Activated naive CD4-positive, alpha-beta T cell treated with anti-CD3 and anti-CD28 coated beads for 36 hours (primary cell): ENCODE measurements around the gene GTF3C6. TPM values are rescaled to one million over a fixed set of nuclear protein-coding genes. Genes with fewer than 3 reads are reported as not detected.

Experiments used
- CTCF ChIA-PET: fragments of 350-600 bp; sonication (Branson Sonifier 250); formaldehyde crosslinking; loops from one replicate; lab custom pipeline; 2021; ENCODE audit warnings: antibody characterized with exemption; lab: Charles Lee
- DNase-seq: peaks from one replicate; pipeline ENCODE4 v3.0.0-alpha.2; 2020
- H3K27ac Mint-ChIP-seq: one replicate; pipeline ENCODE4 v1.8.0; 2021; ENCODE audit warnings: mild to moderate bottlenecking, mixed read lengths
- H3K27me3 Mint-ChIP-seq: one replicate; pipeline ENCODE4 v1.8.0; 2021; ENCODE audit warnings: low read depth, mixed read lengths
- H3K36me3 Mint-ChIP-seq: one replicate; pipeline ENCODE4 v1.8.0; 2021; ENCODE audit warnings: low read depth, mixed read lengths
- H3K4me1 Mint-ChIP-seq: one replicate; pipeline ENCODE4 v1.8.0; 2021; ENCODE audit warnings: low read depth, mixed read lengths
- H3K4me3 Mint-ChIP-seq: one replicate; pipeline ENCODE4 v1.8.0; 2021; ENCODE audit warnings: mild to moderate bottlenecking, moderate library complexity, mixed read lengths
- H3K9me3 Mint-ChIP-seq: one replicate; pipeline ENCODE4 v1.8.0; 2021; ENCODE audit warnings: mixed read lengths
- intact Hi-C: fragments of 100-400 bp; cut with micrococcal nuclease; formaldehyde crosslinking; loops from one replicate; pipeline ENCODE4 v1.15.1; 2023
- total RNA-seq, 2 experiments: library from RNA; stranded (reverse); gene quantifications; one replicate each; pipeline ENCODE4 v1.2.3, GENCODE V29; 2021

GTF3C6 gene, protein sequence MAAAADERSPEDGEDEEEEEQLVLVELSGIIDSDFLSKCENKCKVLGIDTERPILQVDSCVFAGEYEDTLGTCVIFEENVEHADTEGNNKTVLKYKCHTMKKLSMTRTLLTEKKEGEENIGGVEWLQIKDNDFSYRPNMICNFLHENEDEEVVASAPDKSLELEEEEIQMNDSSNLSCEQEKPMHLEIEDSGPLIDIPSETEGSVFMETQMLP
- total RNA-seq: 10 to 100 TPM; 81.6 to 84.7 TPM

- peak; percentile 94 for DNase-seq
- Mint-ChIP-seq H3K27ac (peak within 1 kb of the TSS; percentile 96), H3K9me3 (no peaks in the 10 kb centered on the region), H3K4me1 (peaks cover 14% of the 10 kb centered on the region), H3K36me3 (peaks cover 28% of the 10 kb centered on the region), H3K4me3 (peak within 1 kb of the TSS; percentile 94), H3K27me3 (no peaks in the 10 kb centered on the region)
- CTCF ChIA-PET: interaction anchor here (0.7 to 2.3 kb wide), 3 partner anchors 9 to 276 kb away, joined by 3 to 12 read pairs (median 5); partner anchors contain the start of gene CDK19
- intact Hi-C loops: loop anchor here (1.0 to 5.0 kb wide), 7 partner anchors 14 to 915 kb away; partner anchors contain the start of genes AMD1, CDC40, CDK19 and FYN
These were observed at the start of gene GTF3C6 for GRCh38 chr6:110958329-110959192. GTF3C6 (plus strand) TSS chr6:110958706; CDS start chr6:110958770, 64 bp downstream.

- Mint-ChIP-seq H3K27me3 (no peaks in the 10 kb centered on the region), H3K9me3 (no peaks in the 10 kb centered on the region), H3K36me3 (no peaks in the 10 kb centered on the region), H3K4me3 (no peak overlapping the region), H3K27ac (no peak overlapping the region), H3K4me1 (peaks cover 2% of the 10 kb centered on the region)
- CTCF ChIA-PET: no interaction called here
- intact Hi-C loops: no loop called here
- DNase-seq: no peak
These were observed 27.7 kb upstream of the GTF3C6 start for GRCh38 chr6:110930781-110931180.

GRCh38 chr6:110933912-110934311, 24.6 kb upstream of the GTF3C6 start:
- DNase-seq: no peak
- H3K4me3 Mint-ChIP-seq: no peak overlapping the region
- H3K27ac Mint-ChIP-seq: no peak overlapping the region
- CTCF ChIA-PET: interaction anchor here (1.0 kb wide), 1 partner anchor 251 kb away, joined by 4 read pairs; no protein-coding TSS in a partner anchor
- no peaks in the 10 kb centered on the region for H3K27me3 Mint-ChIP-seq
- intact Hi-C loops: no loop called here
- H3K9me3 Mint-ChIP-seq: no peaks in the 10 kb centered on the region
- no peaks in the 10 kb centered on the region for H3K36me3 Mint-ChIP-seq
- H3K4me1 Mint-ChIP-seq: peaks cover 2% of the 10 kb centered on the region

DNA sequence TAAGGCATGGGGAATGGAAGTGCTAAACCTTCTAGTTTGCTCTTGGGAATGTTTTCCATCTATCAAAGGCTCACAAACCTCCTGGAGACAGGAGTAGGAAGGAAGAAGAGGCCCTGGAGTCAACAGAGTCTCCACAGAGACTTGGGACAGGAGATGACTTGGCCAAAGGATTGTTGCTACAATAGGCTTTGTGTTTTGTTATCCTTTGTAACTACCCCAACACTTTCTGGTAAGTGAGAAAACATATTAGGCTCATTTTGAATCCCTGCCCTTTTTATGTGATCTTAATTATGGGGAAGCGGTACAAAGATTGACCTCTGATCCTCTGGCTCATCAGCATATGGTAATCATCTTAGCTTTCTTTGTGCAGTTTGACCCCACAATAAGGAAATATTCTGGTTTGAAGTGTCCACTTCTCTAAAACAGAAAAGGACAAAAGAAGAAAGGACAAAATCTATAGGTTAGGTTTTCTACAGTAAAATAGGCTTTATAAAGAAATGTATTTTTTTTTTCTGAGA, 24.1 kb upstream of the GTF3C6 start:
- intact Hi-C loops: no loop called here
- no peak for DNase-seq
- H3K36me3 Mint-ChIP-seq: no peaks in the 10 kb centered on the region
- H3K9me3 Mint-ChIP-seq: no peaks in the 10 kb centered on the region
- H3K27ac Mint-ChIP-seq: no peak overlapping the region
- no peak overlapping the region for H3K4me3 Mint-ChIP-seq
- H3K27me3 Mint-ChIP-seq: no peaks in the 10 kb centered on the region
- CTCF ChIA-PET: interaction anchor here (1.0 kb wide), 1 partner anchor 252 kb away, joined by 4 read pairs; no protein-coding TSS in a partner anchor
- H3K4me1 Mint-ChIP-seq: peaks cover 5% of the 10 kb centered on the region

- Mint-ChIP-seq H3K36me3 (no peaks in the 10 kb centered on the region), H3K4me1 (peaks cover 5% of the 10 kb centered on the region), H3K4me3 (no peak overlapping the region), H3K27ac (no peak overlapping the region), H3K9me3 (no peaks in the 10 kb centered on the region), H3K27me3 (no peaks in the 10 kb centered on the region)
- intact Hi-C loops: no loop called here
- no peak for DNase-seq
- CTCF ChIA-PET: interaction anchor here (0.9 kb wide), 1 partner anchor 14 kb away, joined by 3 read pairs; no protein-coding TSS in a partner anchor
These were observed 23.3 kb upstream of the GTF3C6 start for GRCh38 chr6:110935171-110935570.

- intact Hi-C loops: no loop called here
- Mint-ChIP-seq H3K36me3 (no peaks in the 10 kb centered on the region), H3K27ac (no peak overlapping the region), H3K9me3 (no peaks in the 10 kb centered on the region), H3K27me3 (no peaks in the 10 kb centered on the region), H3K4me3 (no peak overlapping the region), H3K4me1 (peaks cover 3% of the 10 kb centered on the region)
- CTCF ChIA-PET: no interaction called here
- DNase-seq: no peak
These were observed 20.3 kb upstream of the GTF3C6 start for GRCh38 chr6:110938171-110938570.

GRCh38 chr6:110939429-110940200, 18.9 kb upstream of the GTF3C6 start:
- Mint-ChIP-seq H3K4me3 (no peak overlapping the region), H3K27me3 (no peaks in the 10 kb centered on the region), H3K9me3 (no peaks in the 10 kb centered on the region), H3K4me1 (peaks cover 9% of the 10 kb centered on the region), H3K36me3 (no peaks in the 10 kb centered on the region), H3K27ac (no peak overlapping the region)
- intact Hi-C loops: loop anchor here (10.0 kb wide), 1 partner anchor 1245 kb away; the partner anchor contains the start of genes AK9 and FIG4
- CTCF ChIA-PET: no interaction called here
- no peak for DNase-seq

DNA sequence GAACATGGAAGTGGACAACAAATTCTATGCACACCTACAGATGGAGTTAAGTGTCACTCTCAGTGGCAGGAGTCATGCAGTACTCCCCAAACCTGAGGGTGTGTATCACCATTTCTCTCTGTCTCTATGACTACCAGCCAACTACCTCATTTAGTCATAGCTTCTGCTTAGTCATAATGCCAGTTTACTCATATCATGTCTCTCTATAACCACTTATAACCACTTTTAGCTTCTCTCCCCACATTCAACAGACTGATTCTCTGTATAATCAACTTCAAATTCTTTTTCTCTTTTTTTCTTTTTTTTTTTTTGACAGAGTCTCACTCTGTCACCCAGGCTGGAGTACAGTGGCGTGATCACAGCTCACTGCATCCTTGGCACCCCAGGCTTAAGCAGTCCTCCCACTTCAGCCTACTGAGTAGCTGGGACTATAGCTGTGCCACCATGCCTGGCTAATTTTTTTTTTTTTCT, 13.8 kb upstream of the GTF3C6 start:
- Mint-ChIP-seq H3K4me1 (peaks cover 8% of the 10 kb centered on the region), H3K4me3 (no peak overlapping the region), H3K27me3 (no peaks in the 10 kb centered on the region), H3K36me3 (no peaks in the 10 kb centered on the region), H3K9me3 (no peaks in the 10 kb centered on the region), H3K27ac (peak overlapping the region; percentile 51)
- intact Hi-C loops: loop anchor here (1.0 to 10.0 kb wide), 11 partner anchors 14 to 1250 kb away; partner anchors contain the start of genes AK9, CDC40, CDK19 and FIG4
- CTCF ChIA-PET: interaction anchor here (0.6 to 1.6 kb wide), 7 partner anchors 10 to 609 kb away, joined by 3 to 8 read pairs (median 4); no protein-coding TSS in a partner anchor
- DNase-seq: peak; percentile 67

DNA sequence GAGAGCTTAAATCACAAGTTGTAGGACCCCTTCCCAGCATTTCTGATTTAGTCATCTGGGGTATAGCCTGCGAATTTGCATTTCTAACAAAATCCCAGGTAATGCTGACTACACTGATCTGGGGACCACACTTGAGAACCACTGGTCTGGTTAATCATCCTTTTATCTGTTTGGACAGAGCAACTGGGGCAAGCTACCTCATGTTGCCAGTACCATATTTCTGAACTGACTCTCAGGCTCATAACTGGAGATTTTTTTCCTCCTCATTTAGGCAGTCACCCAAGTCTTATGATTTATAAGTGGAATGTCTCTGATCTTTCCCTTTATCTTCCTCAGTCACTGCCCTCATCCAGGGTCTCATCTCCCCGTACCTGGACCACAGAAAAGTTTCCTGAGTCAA, 12.0 kb upstream of the GTF3C6 start:
- Mint-ChIP-seq H3K4me3 (no peak overlapping the region), H3K27ac (no peak overlapping the region), H3K36me3 (no peaks in the 10 kb centered on the region), H3K4me1 (peaks cover 8% of the 10 kb centered on the region), H3K27me3 (no peaks in the 10 kb centered on the region), H3K9me3 (no peaks in the 10 kb centered on the region)
- no peak for DNase-seq
- intact Hi-C loops: loop anchor here (10.0 kb wide), 1 partner anchor 1252 kb away; the partner anchor contains the start of genes AK9 and FIG4
- CTCF ChIA-PET: interaction anchor here (1.3 kb wide), 1 partner anchor 264 kb away, joined by 5 read pairs; no protein-coding TSS in a partner anchor

- H3K27me3 Mint-ChIP-seq: no peaks in the 10 kb centered on the region
- no peak overlapping the region for H3K4me3 Mint-ChIP-seq
- H3K4me1 Mint-ChIP-seq: peaks cover 2% of the 10 kb centered on the region
- CTCF ChIA-PET: interaction anchor here (0.6 to 3.9 kb wide), 11 partner anchors 9 to 422 kb away, joined by 3 to 48 read pairs (median 4); partner anchors contain the start of genes AMD1 and GTF3C6
- no peaks in the 10 kb centered on the region for H3K9me3 Mint-ChIP-seq
- no peaks in the 10 kb centered on the region for H3K36me3 Mint-ChIP-seq
- DNase-seq: no peak
- no peak overlapping the region for H3K27ac Mint-ChIP-seq
- intact Hi-C loops: loop anchor here (1.0 to 10.0 kb wide), 4 partner anchors 267 to 1255 kb away; partner anchors contain the start of genes AK9 and FIG4
These were observed 8.7 kb upstream of the GTF3C6 start for GRCh38 chr6:110949679-110950285.

- intact Hi-C loops: no loop called here
- no peaks in the 10 kb centered on the region for H3K9me3 Mint-ChIP-seq
- no peaks in the 10 kb centered on the region for H3K36me3 Mint-ChIP-seq
- no peak overlapping the region for H3K27ac Mint-ChIP-seq
- H3K4me3 Mint-ChIP-seq: no peak overlapping the region
- H3K27me3 Mint-ChIP-seq: no peaks in the 10 kb centered on the region
- H3K4me1 Mint-ChIP-seq: no peaks in the 10 kb centered on the region
- CTCF ChIA-PET: interaction anchor here (3.7 to 3.9 kb wide), 2 partner anchors 268 to 422 kb away, joined by 31 to 48 read pairs; no protein-coding TSS in a partner anchor
- no peak for DNase-seq
These were observed 8.1 kb upstream of the GTF3C6 start for GRCh38 chr6:110950440-110950839.
